RWPE1 (cell line): ENCODE data around the gene FBXO42.
"Not testable (repeated sequence)": the region's sequence is repeated elsewhere in the genome, so short reads cannot be mapped to it uniquely, and the experiment has no call there.

ENCODE experiments used
- CTCF ChIA-PET: fragments of 350-600 bp; sonication (Branson Sonifier 250); formaldehyde crosslinking; extraction: SDS; loops from one replicate; lab custom pipeline; 2021; lab: Yijun Ruan, JAX
- POLR2A ChIA-PET: fragments of 400-600 bp; formaldehyde crosslinking; extraction: SDS; loops from one replicate; lab custom pipeline; 2020; ENCODE audit warnings: antibody characterized with exemption; ENCODE audit not compliant: low non-redundant PET; lab: Yijun Ruan, JAX
- DNase-seq: peaks from one replicate; pipeline ENCODE4 v3.0.0; 2012; ENCODE audit warnings: low spot score
- H3K27ac ChIP-seq: fragments of 450-650 bp; 2 replicates; pipeline ENCODE4 v1.5.1; 2017
- TF ChIP-seq, protein P1 (sequence below): fragments of 450-650 bp; conservative IDR thresholded peaks from 2 replicates; pipeline ENCODE4 v1.5.1; 2017; ENCODE audit warnings: low read depth, mild to moderate bottlenecking

FBXO42 gene

DNA sequence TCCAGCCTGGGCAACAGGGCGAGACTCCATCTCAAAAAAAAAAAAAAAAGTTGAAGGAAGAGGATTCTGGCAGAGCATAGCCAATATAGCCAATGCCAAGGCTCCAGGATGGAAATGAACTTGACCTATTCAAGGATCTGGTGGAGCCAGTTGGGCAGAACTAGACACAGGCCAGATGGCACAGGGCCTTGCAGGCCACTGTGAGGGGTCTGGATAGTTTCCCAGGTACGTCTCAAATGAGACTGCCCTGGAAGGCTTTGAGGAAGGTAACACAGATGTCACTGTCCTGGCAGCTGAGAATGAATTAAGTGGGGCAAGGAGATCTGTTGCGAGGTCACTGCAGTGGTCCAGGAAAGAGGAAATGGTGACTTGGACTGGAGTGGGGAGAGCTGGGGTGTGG, 127.8 kb downstream of the FBXO42 start:
- POLR2A ChIA-PET: no interaction called here
- CTCF ChIA-PET: no interaction called here
- TF ChIP-seq, protein P1, sequence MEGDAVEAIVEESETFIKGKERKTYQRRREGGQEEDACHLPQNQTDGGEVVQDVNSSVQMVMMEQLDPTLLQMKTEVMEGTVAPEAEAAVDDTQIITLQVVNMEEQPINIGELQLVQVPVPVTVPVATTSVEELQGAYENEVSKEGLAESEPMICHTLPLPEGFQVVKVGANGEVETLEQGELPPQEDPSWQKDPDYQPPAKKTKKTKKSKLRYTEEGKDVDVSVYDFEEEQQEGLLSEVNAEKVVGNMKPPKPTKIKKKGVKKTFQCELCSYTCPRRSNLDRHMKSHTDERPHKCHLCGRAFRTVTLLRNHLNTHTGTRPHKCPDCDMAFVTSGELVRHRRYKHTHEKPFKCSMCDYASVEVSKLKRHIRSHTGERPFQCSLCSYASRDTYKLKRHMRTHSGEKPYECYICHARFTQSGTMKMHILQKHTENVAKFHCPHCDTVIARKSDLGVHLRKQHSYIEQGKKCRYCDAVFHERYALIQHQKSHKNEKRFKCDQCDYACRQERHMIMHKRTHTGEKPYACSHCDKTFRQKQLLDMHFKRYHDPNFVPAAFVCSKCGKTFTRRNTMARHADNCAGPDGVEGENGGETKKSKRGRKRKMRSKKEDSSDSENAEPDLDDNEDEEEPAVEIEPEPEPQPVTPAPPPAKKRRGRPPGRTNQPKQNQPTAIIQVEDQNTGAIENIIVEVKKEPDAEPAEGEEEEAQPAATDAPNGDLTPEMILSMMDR: no peak
- no peak overlapping the region for H3K27ac ChIP-seq
- DNase-seq: no peak

GRCh38 chr1:16222716-16223115, 129.6 kb downstream of the FBXO42 start:
- H3K27ac ChIP-seq, DNase-seq: not testable (repeated sequence)
- CTCF ChIA-PET: interaction anchor here (0.6 kb wide), 1 partner anchor 23 kb away, joined by 4 read pairs; no protein-coding TSS in a partner anchor
- POLR2A ChIA-PET: interaction anchor here (0.7 kb wide), 1 partner anchor 22 kb away, joined by 4 read pairs; no protein-coding TSS in a partner anchor

- ChIA-PET POLR2A (interaction anchor here (0.6 kb wide), 1 partner anchor 16 kb away, joined by 4 read pairs; the partner anchor contains the start of gene CPLANE2), CTCF (interaction anchor here (0.6 kb wide), 1 partner anchor 139 kb away, joined by 3 read pairs; no protein-coding TSS in a partner anchor)
- no peak for DNase-seq
- TF ChIP-seq, protein P1: no peak
- H3K27ac ChIP-seq: no peak overlapping the region
Observed at GRCh38 chr1:16221499-16221898, 130.8 kb downstream of the FBXO42 start.

DNA sequence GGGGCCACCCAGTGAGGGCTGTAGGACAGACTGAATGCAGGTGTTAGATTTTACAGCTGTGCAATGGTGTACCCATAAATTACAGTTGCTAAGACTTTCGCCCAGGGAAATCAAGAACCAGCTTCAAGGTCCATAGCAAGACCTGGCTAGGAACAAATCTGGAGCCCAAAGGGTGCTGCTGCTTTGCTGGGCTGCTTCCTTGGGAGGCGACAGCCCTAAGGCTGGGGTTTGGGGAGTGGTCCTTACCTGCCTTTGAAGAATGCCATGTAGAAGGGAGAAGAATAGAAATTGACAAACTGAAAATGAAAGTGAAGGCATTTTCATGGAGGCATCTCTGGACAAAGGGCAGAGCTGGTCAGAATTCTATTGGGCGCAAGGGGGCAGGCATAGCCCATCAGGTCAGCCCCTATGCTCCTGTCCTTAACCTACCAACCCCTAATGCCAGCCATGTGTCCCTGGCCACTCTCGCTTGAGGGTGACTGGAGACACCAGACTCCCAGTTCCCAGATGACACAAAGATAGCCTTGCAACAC, 132.2 kb downstream of the FBXO42 start:
- no peak overlapping the region for H3K27ac ChIP-seq
- ChIA-PET CTCF (interaction anchor here (0.6 kb wide), 2 partner anchors 48 to 137 kb away, joined by 3 read pairs; no protein-coding TSS in a partner anchor), POLR2A (no interaction called here)
- no peak for DNase-seq
- TF ChIP-seq, protein P1: no peak

DNA sequence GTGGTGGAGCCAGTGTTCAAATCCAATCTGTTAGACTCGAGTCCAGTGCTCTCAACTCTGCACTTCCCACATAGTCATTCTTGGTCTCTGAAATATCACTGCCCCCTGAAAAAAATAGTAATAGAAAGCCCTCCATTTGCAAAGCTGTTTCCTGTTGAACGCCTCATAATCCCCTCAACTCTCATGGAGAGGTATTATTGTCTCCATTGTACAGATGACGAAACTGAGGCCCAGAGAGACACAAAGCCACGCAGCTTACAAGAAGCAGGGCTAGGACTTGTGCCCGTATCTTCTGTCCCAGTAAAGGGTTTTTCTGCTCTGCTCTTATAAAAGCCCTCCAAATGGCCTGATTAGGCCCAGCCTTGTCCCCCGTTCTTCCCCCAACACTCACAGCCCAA, 133.6 kb downstream of the FBXO42 start:
- POLR2A ChIA-PET: no interaction called here
- H3K27ac ChIP-seq: no peak overlapping the region
- no peak for DNase-seq
- TF ChIP-seq, protein P1: no peak
- CTCF ChIA-PET: no interaction called here

DNA sequence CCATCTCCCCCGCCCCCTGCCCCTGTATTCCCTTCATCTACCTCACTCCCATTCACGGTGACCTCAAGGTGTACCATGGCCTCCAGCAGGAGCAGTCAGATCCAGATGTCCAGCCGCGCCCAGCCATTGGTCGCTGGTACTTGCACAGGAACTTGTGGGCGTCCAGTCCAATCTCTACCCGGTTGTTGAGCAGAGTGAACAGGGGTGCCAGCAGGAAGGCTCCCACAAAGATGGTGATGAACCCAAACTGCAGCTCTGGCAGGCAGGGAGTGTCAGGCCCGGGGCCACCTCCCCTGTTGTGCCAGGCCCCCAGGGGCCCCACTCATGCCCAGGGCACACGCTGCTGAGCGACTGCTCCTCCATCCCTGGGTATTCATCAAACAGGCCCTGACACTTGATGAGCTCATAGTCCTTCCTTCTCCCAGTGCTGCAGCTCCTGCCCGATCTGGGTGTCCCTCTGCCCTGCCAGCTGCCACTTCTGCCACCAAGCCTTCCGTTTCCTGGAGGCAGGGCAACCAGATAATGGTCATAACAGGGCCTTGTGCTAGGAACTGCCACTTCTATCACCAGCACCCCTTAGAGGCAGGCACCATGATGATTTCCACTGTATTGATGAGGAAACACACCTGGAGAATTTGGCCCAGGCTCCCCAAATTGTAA, 134.1 kb downstream of the FBXO42 start:
- no peak for DNase-seq
- TF ChIP-seq, protein P1: no peak
- ChIA-PET POLR2A (interaction anchor here (1.9 kb wide), 1 partner anchor 11 kb away, joined by 8 read pairs; no protein-coding TSS in a partner anchor), CTCF (interaction anchor here (0.8 kb wide), 1 partner anchor 139 kb away, joined by 3 read pairs; no protein-coding TSS in a partner anchor)
- H3K27ac ChIP-seq: peak overlapping the region; percentile 66
